GM12873 (cell line): Measurements from ENCODE around the gene SLC30A7.

Experiments used
- TF ChIP-seq, protein P1 (sequence below): IDR thresholded peaks from 2 replicates; pipeline ENCODE4 v1.5.1; 2012; ENCODE audit warnings: low read depth, mild to moderate bottlenecking, moderate library complexity, low read length, control low read depth; ENCODE audit not compliant: insufficient read depth; ENCODE audit errors: missing control alignments

The SLC30A7 gene, protein sequence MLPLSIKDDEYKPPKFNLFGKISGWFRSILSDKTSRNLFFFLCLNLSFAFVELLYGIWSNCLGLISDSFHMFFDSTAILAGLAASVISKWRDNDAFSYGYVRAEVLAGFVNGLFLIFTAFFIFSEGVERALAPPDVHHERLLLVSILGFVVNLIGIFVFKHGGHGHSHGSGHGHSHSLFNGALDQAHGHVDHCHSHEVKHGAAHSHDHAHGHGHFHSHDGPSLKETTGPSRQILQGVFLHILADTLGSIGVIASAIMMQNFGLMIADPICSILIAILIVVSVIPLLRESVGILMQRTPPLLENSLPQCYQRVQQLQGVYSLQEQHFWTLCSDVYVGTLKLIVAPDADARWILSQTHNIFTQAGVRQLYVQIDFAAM

DNA sequence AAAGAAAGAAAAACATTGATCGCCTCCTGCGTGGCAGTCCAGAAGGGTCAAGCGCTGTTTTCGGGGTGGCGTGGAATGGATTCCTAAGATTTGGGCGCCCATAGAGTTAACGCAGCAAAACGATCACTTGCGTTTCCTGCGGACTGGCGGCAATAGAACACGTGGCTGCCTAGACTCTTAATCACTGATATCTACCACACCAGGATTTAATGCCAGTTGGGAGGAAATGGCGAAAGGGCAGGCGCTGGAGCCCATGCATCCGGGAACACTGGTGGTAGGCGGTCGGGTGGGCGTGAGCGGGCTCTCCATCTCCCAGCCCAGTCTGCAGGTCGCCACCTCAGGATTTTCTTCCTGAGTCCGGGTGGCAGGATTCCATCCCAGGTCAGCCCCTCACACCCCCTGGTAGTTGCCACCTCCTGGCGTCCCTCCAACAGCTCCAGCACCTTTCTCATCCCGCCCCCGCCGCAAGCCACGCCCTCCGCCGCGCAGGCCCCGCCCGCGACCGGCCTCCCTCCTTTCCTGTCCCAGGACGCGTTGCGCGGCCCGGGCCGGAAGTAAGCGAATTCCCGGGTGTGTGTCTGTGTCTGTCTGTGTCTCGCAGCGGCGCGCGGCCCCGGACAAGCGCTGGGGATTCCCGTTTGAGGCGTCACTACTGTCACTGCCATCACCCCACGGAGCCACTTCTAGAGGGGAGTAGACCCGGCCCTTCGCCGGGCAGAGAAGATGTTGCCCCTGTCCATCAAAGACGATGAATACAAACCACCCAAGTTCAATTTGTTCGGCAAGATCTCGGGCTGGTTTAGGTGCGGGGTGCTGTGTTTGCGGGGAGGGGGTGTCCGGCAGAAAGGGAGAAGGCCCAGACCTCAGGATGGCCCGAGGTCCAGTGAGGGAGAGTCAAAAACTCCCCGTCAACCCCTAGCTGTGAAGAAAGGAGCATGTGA, at the start of gene SLC30A7:
Gene SLC30A7 (plus strand): TSS at position 551 of the 941 bp plus-strand sequence. CDS start 173 bp downstream, at position 724.
- TF ChIP-seq, protein P1, sequence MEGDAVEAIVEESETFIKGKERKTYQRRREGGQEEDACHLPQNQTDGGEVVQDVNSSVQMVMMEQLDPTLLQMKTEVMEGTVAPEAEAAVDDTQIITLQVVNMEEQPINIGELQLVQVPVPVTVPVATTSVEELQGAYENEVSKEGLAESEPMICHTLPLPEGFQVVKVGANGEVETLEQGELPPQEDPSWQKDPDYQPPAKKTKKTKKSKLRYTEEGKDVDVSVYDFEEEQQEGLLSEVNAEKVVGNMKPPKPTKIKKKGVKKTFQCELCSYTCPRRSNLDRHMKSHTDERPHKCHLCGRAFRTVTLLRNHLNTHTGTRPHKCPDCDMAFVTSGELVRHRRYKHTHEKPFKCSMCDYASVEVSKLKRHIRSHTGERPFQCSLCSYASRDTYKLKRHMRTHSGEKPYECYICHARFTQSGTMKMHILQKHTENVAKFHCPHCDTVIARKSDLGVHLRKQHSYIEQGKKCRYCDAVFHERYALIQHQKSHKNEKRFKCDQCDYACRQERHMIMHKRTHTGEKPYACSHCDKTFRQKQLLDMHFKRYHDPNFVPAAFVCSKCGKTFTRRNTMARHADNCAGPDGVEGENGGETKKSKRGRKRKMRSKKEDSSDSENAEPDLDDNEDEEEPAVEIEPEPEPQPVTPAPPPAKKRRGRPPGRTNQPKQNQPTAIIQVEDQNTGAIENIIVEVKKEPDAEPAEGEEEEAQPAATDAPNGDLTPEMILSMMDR, result no peak

DNA sequence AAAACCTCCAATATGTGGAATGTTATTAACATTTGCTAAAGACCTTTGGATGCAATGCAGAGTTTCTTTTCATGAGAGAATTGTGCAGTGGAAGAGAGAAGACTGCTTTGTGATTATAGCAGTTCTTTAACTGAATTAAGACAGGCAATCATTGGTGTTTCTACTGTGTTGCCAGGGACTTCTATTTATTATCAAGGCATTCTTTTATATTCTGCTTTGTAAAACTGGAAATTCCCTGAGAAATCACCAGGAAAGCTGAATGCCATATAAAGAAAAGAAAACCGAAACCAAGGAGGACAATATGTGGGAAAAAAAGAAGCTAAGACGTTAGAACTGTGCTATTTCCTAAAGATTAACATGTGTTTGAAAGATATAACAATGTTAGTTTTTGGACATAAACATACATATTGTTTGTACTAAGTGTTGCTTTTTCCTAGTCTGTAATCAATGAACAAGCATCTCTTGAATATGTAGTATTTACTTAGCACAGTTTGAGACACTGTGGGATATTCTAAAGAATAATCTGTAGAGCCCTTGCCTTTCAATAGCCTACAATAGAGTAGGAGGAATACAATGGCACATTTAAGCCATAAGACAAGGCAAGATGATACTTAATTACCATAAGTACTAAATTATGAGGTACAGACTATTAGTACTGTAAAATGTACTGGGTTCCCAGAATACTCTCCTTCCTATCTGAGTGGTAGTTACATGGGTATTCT, 48.4 kb upstream of the SLC30A7 start:
- TF ChIP-seq, protein P1, result no peak

DNA sequence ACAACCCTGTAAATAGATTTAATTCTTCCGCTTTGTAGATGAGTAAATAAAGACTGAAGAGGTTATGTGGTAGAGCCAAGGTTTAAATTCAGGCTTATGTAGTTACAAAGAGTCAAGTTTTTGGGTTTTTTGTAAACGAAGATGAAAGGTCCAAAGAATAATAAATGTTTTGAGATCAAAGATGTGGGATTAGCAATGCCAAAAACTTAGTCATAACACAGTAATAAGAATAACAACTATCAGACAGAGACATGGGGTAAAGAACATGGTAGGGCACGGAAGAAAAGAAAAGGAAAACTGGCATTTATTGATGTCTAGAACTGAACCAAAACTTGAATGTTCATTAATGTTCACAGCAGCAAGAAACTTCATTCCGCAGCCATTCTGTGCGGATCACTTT, 44.2 kb upstream of the SLC30A7 start:
- TF ChIP-seq, protein P1, result no peak

DNA sequence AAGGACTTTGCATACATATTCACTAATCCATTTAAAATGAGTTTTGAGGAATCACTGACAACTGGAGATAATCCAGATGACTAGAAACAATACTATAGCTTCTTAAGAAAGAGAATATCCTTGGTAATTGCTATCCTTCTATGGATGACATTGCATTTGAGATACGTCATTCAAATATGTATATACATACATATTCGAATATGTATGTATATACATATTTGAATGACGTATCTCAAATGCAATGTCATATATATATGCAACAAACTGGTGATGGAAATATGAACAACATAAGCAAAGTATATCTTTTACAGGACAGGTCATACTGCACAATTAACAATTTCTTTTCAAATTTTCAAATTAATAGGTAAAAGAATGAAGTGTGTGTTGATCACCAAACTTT, 42.9 kb upstream of the SLC30A7 start:
- TF ChIP-seq, protein P1, result no peak

DNA sequence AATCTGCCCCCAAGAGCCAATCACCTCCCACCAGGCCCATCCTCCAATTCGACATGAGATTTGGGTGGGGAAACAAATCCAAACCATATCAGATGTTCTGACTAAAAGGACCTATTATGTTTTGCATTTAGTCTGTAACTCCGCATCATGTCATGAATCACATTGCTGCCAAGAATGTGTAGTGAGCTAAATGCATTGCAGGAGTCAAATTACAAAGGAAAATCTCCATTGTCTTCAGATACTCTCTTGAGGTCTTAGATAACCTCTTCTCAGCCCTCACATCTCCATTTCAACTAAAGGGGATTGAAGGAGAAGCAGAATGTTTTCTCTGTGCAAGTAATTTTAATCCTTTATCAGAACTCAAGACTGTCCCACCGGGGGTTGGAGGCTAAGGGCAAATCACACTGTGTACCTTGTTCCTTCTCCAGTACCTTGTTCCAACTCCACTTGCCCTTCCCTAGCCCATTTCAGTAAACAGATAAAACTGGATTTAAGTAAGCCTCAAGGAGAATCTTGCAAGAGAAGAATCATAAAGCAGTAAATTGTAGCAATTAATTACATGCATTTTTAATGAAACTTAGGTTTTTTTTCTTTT, 35.4 kb upstream of the SLC30A7 start:
- TF ChIP-seq, protein P1, result no peak

DNA sequence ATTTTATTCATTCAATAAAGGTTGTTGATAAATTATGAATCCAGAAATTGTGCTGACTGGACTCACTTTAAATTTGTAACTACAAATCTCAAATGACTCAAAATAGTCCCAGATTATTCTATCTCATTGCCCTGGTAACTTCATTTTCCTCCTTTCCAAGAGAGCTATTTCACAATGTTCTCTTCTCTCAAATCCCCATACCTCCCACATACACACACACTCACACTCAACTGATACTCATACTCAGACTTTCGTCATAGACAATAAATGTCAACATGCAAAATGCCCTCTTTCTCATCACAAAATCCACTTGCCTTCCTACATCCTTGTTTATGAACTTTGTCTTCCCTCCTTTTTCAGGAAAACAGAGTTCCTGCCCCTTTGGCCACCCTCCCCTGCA, 34.5 kb upstream of the SLC30A7 start:
- TF ChIP-seq, protein P1, result no peak

DNA sequence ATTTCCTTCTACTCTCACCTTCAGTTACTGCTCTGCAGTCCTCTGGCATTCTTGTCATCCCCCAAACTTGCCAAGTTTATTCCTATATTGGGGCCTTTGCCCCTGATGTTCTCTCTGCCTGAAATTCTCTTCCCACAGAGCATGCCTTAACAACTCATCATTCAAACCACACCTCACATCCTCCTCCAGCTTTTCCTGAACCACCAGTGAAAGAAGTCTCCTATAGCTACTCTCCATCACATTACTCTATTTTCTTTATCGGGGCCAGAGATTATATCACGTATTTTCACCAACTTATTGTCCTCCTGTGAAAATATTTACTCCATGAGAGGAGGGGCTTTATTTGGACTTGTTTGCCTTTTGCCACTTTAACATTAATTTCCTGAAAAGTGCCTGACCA, 33.3 kb upstream of the SLC30A7 start:
- TF ChIP-seq, protein P1, result no peak
